Activated naive CD4-positive, alpha-beta T cell treated with anti-CD3 and anti-CD28 coated beads, Interleukin-2, amount 50 U/mL, for 24 hours (primary cell): ENCODE measurements around the gene IFNL4.
"Not testable (repeated sequence)": the region's sequence is repeated elsewhere in the genome, so short reads cannot be mapped to it uniquely, and the experiment has no call there.

Source experiments
- H3K27ac Mint-ChIP-seq: one replicate; pipeline ENCODE4 v1.8.0; 2021; ENCODE audit warnings: mild to moderate bottlenecking, mixed read lengths
- H3K27me3 Mint-ChIP-seq: one replicate; pipeline ENCODE4 v1.8.0; 2021; ENCODE audit warnings: mixed read lengths
- H3K36me3 Mint-ChIP-seq: one replicate; pipeline ENCODE4 v1.8.0; 2021; ENCODE audit warnings: mixed read lengths
- H3K4me1 Mint-ChIP-seq: one replicate; pipeline ENCODE4 v1.8.0; 2021; ENCODE audit warnings: mixed read lengths
- H3K4me3 Mint-ChIP-seq: one replicate; pipeline ENCODE4 v1.8.0; 2021; ENCODE audit warnings: mild to moderate bottlenecking, mixed read lengths
- H3K9me3 Mint-ChIP-seq: one replicate; pipeline ENCODE4 v1.8.0; 2021; ENCODE audit warnings: mixed read lengths

Gene IFNL4

GRCh38 chr19:39265321-39265916 is 16.8 kb upstream of the IFNL4 start:
- Mint-ChIP-seq H3K36me3 (no peaks in the 10 kb centered on the region), H3K4me1 (peaks cover 7% of the 10 kb centered on the region), H3K27me3 (peaks cover 26% of the 10 kb centered on the region)

GRCh38 chr19:39264306-39265290 is 15.9 kb upstream of the IFNL4 start:
- H3K9me3 Mint-ChIP-seq, result no peaks in the 10 kb centered on the region
- H3K36me3 Mint-ChIP-seq, result no peaks in the 10 kb centered on the region
- no peak overlapping the region for H3K4me3 Mint-ChIP-seq
- peaks cover 23% of the 10 kb centered on the region for H3K27me3 Mint-ChIP-seq
- H3K27ac Mint-ChIP-seq, result no peak overlapping the region
- H3K4me1 Mint-ChIP-seq, result peaks cover 7% of the 10 kb centered on the region

More at GRCh38 chr19:39265321-39265916, 16.8 kb upstream of the IFNL4 start:
- no peak overlapping the region for H3K27ac Mint-ChIP-seq
- H3K9me3 Mint-ChIP-seq, result no peaks in the 10 kb centered on the region
- no peak overlapping the region for H3K4me3 Mint-ChIP-seq

- no peaks in the 10 kb centered on the region for H3K36me3 Mint-ChIP-seq
- peaks cover 7% of the 10 kb centered on the region for H3K4me1 Mint-ChIP-seq
- H3K27ac Mint-ChIP-seq, result no peak overlapping the region
- no peaks in the 10 kb centered on the region for H3K9me3 Mint-ChIP-seq
- H3K4me3 Mint-ChIP-seq, result no peak overlapping the region
- H3K27me3 Mint-ChIP-seq, result peaks cover 23% of the 10 kb centered on the region
Measured at GRCh38 chr19:39263912-39264305, 15.3 kb upstream of the IFNL4 start.

GRCh38 chr19:39262496-39262895 is 13.8 kb upstream of the IFNL4 start:
- Mint-ChIP-seq H3K36me3 (no peaks in the 10 kb centered on the region), H3K4me1 (peaks cover 7% of the 10 kb centered on the region), H3K9me3 (peaks cover under 1% of the 10 kb centered on the region), H3K27me3 (peaks cover 23% of the 10 kb centered on the region), H3K4me3 (no peak overlapping the region), H3K27ac (peak overlapping the region; percentile 32)

- Mint-ChIP-seq H3K4me3 (no peak overlapping the region), H3K9me3 (peaks cover 7% of the 10 kb centered on the region), H3K4me1 (peaks cover 7% of the 10 kb centered on the region), H3K36me3 (no peaks in the 10 kb centered on the region), H3K27me3 (peaks cover 24% of the 10 kb centered on the region), H3K27ac (no peak overlapping the region)
Measured at GRCh38 chr19:39261704-39262103, 13.0 kb upstream of the IFNL4 start.

DNA sequence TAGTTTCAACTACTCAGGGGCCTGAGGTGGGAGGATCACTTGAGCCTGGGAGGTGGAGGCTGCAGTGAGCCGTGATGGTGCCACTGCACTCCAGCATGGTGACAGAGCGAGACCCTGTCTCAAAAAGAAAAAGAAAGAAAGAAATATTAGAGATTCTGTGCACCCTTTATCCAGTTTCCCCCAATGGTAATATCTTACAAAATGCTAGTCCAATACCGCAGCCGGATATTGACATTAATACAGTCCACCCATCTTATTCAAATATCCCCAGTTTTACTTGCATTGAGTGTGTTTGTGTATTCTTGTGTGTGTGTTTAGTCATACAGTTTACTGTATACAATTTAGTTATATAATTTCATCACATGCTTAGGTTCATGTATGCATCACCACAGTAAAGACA is 8.6 kb upstream of the IFNL4 start:
- peaks cover 6% of the 10 kb centered on the region for H3K4me1 Mint-ChIP-seq
- H3K27me3 Mint-ChIP-seq, result peaks cover 6% of the 10 kb centered on the region
- H3K27ac Mint-ChIP-seq, result no peak overlapping the region
- H3K9me3 Mint-ChIP-seq, result peaks cover 7% of the 10 kb centered on the region
- no peaks in the 10 kb centered on the region for H3K36me3 Mint-ChIP-seq
- H3K4me3 Mint-ChIP-seq, result no peak overlapping the region

GRCh38 chr19:39254531-39255345 is 6.1 kb upstream of the IFNL4 start:
- Mint-ChIP-seq H3K27ac (no peak overlapping the region), H3K36me3 (no peaks in the 10 kb centered on the region), H3K27me3 (peaks cover 1% of the 10 kb centered on the region), H3K4me3 (no peak overlapping the region), H3K4me1 (peaks cover 11% of the 10 kb centered on the region), H3K9me3 (peaks cover 7% of the 10 kb centered on the region)

DNA sequence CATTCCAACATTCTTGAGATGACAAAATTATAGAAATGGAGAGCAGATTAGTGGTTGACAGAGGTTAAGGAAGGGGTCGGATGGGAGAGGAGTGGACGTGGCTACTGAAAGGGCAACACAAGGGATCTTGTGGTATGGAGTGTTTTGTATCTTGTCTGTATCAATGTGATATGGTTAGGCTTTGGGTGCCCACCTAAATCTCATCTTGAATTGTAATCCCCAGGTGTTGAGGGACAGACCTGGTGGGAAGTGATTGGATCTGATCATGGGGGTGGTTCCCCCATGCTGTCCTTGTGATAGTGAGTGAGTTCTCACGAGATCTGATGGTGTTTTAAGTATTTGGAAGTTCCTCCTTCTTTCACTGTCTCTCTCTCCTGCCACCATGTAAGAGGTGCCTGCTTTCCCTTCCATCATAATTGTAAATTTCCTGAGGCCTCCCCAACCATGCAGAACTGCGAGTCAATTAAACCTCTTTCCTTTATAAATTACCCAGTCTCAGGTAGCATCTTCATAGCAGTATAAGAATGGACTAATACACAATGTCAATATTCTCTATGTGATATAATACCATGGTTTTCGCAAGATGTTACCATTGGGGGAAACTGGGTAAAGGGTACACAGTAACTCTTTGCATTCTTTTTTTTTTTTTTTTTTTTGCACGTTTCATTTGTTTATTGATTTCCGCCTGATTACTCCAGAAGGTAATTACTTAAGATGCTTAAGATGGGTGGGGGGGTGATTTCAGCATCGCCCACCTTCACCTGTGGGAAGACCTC is 4.9 kb upstream of the IFNL4 start:
- peak overlapping the region; percentile 32 for H3K27ac Mint-ChIP-seq
- peaks cover 3% of the 10 kb centered on the region for H3K27me3 Mint-ChIP-seq
- H3K4me1 Mint-ChIP-seq, result peaks cover 11% of the 10 kb centered on the region
- peaks cover 7% of the 10 kb centered on the region for H3K9me3 Mint-ChIP-seq
- H3K36me3 Mint-ChIP-seq, result no peaks in the 10 kb centered on the region
- H3K4me3 Mint-ChIP-seq, result no peak overlapping the region

GRCh38 chr19:39252458-39252857 is 3.8 kb upstream of the IFNL4 start:
- Mint-ChIP-seq H3K36me3 (no peaks in the 10 kb centered on the region), H3K27me3 (peaks cover 3% of the 10 kb centered on the region), H3K4me1 (peaks cover 11% of the 10 kb centered on the region), H3K9me3 (peaks cover 7% of the 10 kb centered on the region), H3K27ac (no peak overlapping the region), H3K4me3 (no peak overlapping the region)

DNA sequence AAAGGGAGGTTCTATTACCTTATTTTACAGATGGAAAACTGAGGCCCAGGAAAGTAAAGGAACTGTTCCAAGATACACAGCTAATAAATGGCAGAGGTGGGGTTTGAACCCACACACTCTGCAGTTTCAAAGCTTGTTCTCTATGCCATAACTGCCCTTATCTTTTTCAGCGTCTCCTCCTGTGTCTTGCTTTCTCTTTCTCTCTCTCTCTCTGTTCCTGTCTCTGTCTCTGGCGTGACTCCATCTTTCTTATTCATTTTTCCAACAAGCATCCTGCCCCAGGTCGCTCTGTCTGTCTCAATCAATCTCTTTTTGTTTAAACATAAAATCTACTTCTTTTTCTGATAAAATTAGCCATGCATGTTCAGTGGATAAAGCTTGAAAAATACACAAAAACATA is 3.2 kb upstream of the IFNL4 start:
- H3K36me3 Mint-ChIP-seq, result no peaks in the 10 kb centered on the region
- H3K4me3 Mint-ChIP-seq, result no peak overlapping the region
- peaks cover 11% of the 10 kb centered on the region for H3K4me1 Mint-ChIP-seq
- H3K27me3 Mint-ChIP-seq, result peaks cover 3% of the 10 kb centered on the region
- peaks cover under 1% of the 10 kb centered on the region for H3K9me3 Mint-ChIP-seq
- H3K27ac Mint-ChIP-seq, result no peak overlapping the region

DNA sequence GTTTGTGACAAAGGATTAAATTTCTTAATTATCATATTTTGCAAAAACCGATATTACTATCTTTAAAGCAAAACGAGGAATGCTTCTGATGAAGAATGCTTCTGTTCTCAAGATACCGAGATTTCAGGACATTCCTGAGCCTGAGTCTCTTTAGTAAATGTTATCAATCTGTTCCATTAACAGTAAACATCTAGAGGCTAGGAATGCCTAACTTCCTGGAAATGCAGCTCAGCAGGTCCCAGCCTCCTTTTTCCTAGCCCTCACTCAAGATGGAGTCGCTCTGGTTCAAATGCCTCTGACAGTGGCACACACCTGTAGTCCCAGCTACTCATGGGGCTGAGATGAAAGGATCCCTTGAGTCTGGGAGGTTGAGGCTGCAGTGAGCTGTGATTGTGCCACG is 2.4 kb upstream of the IFNL4 start:
- Mint-ChIP-seq H3K36me3 (no peaks in the 10 kb centered on the region), H3K4me3 (no peak overlapping the region), H3K27me3 (peaks cover 1% of the 10 kb centered on the region), H3K27ac (no peak overlapping the region), H3K9me3 (no peaks in the 10 kb centered on the region), H3K4me1 (peaks cover 11% of the 10 kb centered on the region)

- no peaks in the 10 kb centered on the region for H3K9me3 Mint-ChIP-seq
- H3K4me3 Mint-ChIP-seq, result no peak overlapping the region
- no peak overlapping the region for H3K27ac Mint-ChIP-seq
- peaks cover 1% of the 10 kb centered on the region for H3K27me3 Mint-ChIP-seq
- H3K4me1 Mint-ChIP-seq, result peaks cover 11% of the 10 kb centered on the region
- H3K36me3 Mint-ChIP-seq, result no peaks in the 10 kb centered on the region
Measured at GRCh38 chr19:39247701-39248664, 673 bp downstream of the IFNL4 start.

- Mint-ChIP-seq H3K36me3 (no peaks in the 10 kb centered on the region), H3K9me3 (no peaks in the 10 kb centered on the region), H3K27me3 (peaks cover 1% of the 10 kb centered on the region), H3K4me3 (no peak overlapping the region), H3K27ac (no peak overlapping the region), H3K4me1 (peaks cover 4% of the 10 kb centered on the region)
Measured at GRCh38 chr19:39246951-39247669, 1.5 kb downstream of the IFNL4 start.

DNA sequence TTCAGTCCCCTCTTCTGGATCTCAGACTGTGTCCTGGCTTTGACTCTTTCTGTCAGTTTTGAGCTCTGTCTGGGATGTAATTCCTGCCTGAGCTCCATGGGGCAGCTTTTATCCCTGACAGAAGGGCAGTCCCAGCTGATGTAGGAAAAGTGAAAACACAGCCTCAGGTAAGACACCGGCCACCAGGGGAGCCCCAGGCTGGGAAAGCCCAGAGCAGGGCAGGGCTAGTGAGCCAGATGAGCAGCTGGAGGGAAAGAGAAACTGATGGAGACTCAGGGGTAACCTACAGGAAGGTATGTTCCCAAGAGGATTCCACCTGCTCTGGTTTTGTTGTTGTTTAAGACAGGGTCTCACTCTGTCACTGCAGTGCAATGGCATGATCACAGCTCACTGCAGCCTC is 3.5 kb downstream of the IFNL4 start:
- not testable (repeated sequence) for H3K27ac Mint-ChIP-seq, H3K9me3 Mint-ChIP-seq, H3K4me3 Mint-ChIP-seq, H3K27me3 Mint-ChIP-seq, H3K4me1 Mint-ChIP-seq, H3K36me3 Mint-ChIP-seq
